SK-N-SH (cell line): Measurements from ENCODE around the gene RHBG. TPM values are rescaled to one million over a fixed set of nuclear protein-coding genes. Genes with fewer than 3 reads are reported as not detected.

Source experiments
- CTCF ChIA-PET: fragments of 300-600, 350-600 bp; formaldehyde crosslinking; extraction: SDS; loops from one replicate; lab custom pipeline; 2021; lab: Yijun Ruan, JAX
- POLR2A ChIA-PET: fragments of 350-600 bp; sonication (Branson Sonifier 250); formaldehyde crosslinking; extraction: SDS; loops from one replicate; lab custom pipeline; 2020; ENCODE audit warnings: antibody characterized with exemption, inconsistent platforms; lab: Yijun Ruan, JAX
- DNase-seq: peaks from one replicate; pipeline ENCODE4 v3.0.0; 2012
- H2AFZ ChIP-seq: fragments of 200-600 bp; sonication (generic); 2 replicates; pipeline ENCODE4 v1.8.1; 2016; ENCODE audit warnings: antibody characterized with exemption, mild to moderate bottlenecking, low read depth
- H3F3A ChIP-seq: fragments of 200-600 bp; sonication (generic); replicated peaks from 2 replicates; pipeline ENCODE3; 2016; ENCODE audit warnings: antibody characterized with exemption, mild to moderate bottlenecking; ENCODE audit not compliant: insufficient read depth
- H3K27ac ChIP-seq, 2 experiments: fragments of 200-500 bp in 1 of 2; fragments of 200-600 bp in 1 of 2; sonication (Bioruptor generic) in 1 of 2; sonication (generic), shearing (Covaris generic) in 1 of 2; 2 replicates each; pipeline versions ENCODE4 v1.5.1 to v1.6.1; 2014 to 2016; ENCODE audit warnings: low read depth in 2 of 2, inconsistent platforms in 1 of 2, low read length in 1 of 2, mild to moderate bottlenecking in 1 of 2, mixed read lengths in 1 of 2
- H3K27me3 ChIP-seq: fragments of 200-600 bp; sonication (generic), shearing (Covaris generic); 2 replicates; pipeline ENCODE4 v1.6.1; 2016; ENCODE audit warnings: mixed run types; ENCODE audit not compliant: insufficient read depth
- H3K36me3 ChIP-seq, 2 experiments: fragments of 200-500 bp in 1 of 2; fragments of 200-600 bp in 1 of 2; sonication (Bioruptor generic) in 1 of 2; sonication (generic) in 1 of 2; replicated peaks in 1 of 2; 2 replicates each; pipeline versions ENCODE3 to v1.5.1; 2014 to 2016; ENCODE audit warnings: low read length in 1 of 2, mild to moderate bottlenecking in 1 of 2; ENCODE audit not compliant: insufficient read depth in 2 of 2, control insufficient read depth in 1 of 2
- H3K4me1 ChIP-seq, 2 experiments: fragments of 200-500 bp in 1 of 2; fragments of 200-600 bp in 1 of 2; sonication (Bioruptor generic) in 1 of 2; sonication (generic), shearing (Covaris generic) in 1 of 2; 2 replicates each; pipeline versions ENCODE4 v1.5.1 to v1.6.1; 2014 to 2016; ENCODE audit warnings: low read depth in 1 of 2, low read length in 1 of 2, mixed run types in 1 of 2; ENCODE audit not compliant: insufficient read depth in 2 of 2, control insufficient read depth in 1 of 2
- H3K4me2 ChIP-seq: fragments of 200-600 bp; sonication (generic), shearing (Covaris generic); 2 replicates; pipeline ENCODE4 v1.6.1; 2017; ENCODE audit warnings: mixed run types
- H3K4me3 ChIP-seq, 2 experiments: fragments of 200-500 bp in 1 of 2; fragments of 200-600 bp in 1 of 2; sonication (Bioruptor generic) in 1 of 2; sonication (generic), shearing (Covaris generic) in 1 of 2; 2 replicates each; pipeline versions ENCODE4 v1.5.1 to v1.8.1; 2014 to 2016; ENCODE audit warnings: low read depth in 2 of 2, inconsistent platforms in 1 of 2, low read length in 1 of 2, mild to moderate bottlenecking in 1 of 2, mixed read lengths in 1 of 2, moderate library complexity in 1 of 2
- H3K79me2 ChIP-seq: fragments of 200-600 bp; sonication (generic); 2 replicates; pipeline ENCODE4 v1.8.1; 2017; ENCODE audit warnings: mild to moderate bottlenecking; ENCODE audit not compliant: insufficient read depth
- H3K9ac ChIP-seq: fragments of 200-600 bp; sonication (generic); 2 replicates; pipeline ENCODE4 v1.6.1; 2017; ENCODE audit warnings: mixed run types
- H3K9me2 ChIP-seq: fragments of 200-600 bp; sonication (generic); 2 replicates; pipeline ENCODE4 v1.6.1; 2017; ENCODE audit warnings: mixed run types
- H3K9me3 ChIP-seq: fragments of 200-600 bp; sonication (generic); 2 replicates; pipeline ENCODE4 v1.6.1; 2017; ENCODE audit warnings: mixed run types, mild to moderate bottlenecking, moderate library complexity
- H4K20me1 ChIP-seq: fragments of 200-600 bp; sonication (generic); 2 replicates; pipeline ENCODE4 v1.6.1; 2017; ENCODE audit warnings: mild to moderate bottlenecking, mixed run types; ENCODE audit not compliant: insufficient read depth
- CHD2 ChIP-seq: fragments of 150-350 bp; IDR thresholded peaks from 2 replicates; pipeline ENCODE4 v1.6.1; 2018; ENCODE audit warnings: low read length; ENCODE audit not compliant: partially characterized antibody
- EZH2phosphoT487 ChIP-seq: fragments of 200-600 bp; sonication (generic); IDR thresholded peaks from 2 replicates; pipeline ENCODE4 v1.6.1; 2017; ENCODE audit warnings: low read depth, mixed run types, mild to moderate bottlenecking, antibody characterized with exemption, moderate library complexity, borderline replicate concordance
- FOSL2 ChIP-seq: IDR thresholded peaks from 2 replicates; pipeline ENCODE4 v1.4.0; 2012; ENCODE audit warnings: low read depth, mild to moderate bottlenecking, moderate library complexity, borderline replicate concordance
- FOXJ3 ChIP-seq: sonication (generic); formaldehyde crosslinking; IDR thresholded peaks from 2 replicates; pipeline ENCODE4 v1.5.1; 2020; ENCODE audit warnings: mild to moderate bottlenecking, missing genetic modification reagents
- GATA2 ChIP-seq: sonication (generic); formaldehyde crosslinking; IDR thresholded peaks from 2 replicates; pipeline ENCODE4 v1.5.0; 2020; ENCODE audit warnings: mild to moderate bottlenecking, missing genetic modification reagents
- IRF3 ChIP-seq: fragments of 150-350 bp; IDR thresholded peaks from 2 replicates; pipeline ENCODE4 v1.6.1; 2016; ENCODE audit warnings: mild to moderate bottlenecking, low read depth, low read length
- MEF2A ChIP-seq: IDR thresholded peaks from 2 replicates; pipeline ENCODE4 v1.4.0; 2012; ENCODE audit warnings: low read depth, borderline replicate concordance
- MXI1 ChIP-seq: IDR thresholded peaks from 2 replicates; pipeline ENCODE4 v1.6.1; 2012; ENCODE audit warnings: mild to moderate bottlenecking, low read depth, low read length, improper control_type of control experiment
- NFIC ChIP-seq: IDR thresholded peaks from 2 replicates; pipeline ENCODE4 v1.4.0; 2012; ENCODE audit warnings: borderline replicate concordance
- POLR2AphosphoS5 ChIP-seq: IDR thresholded peaks from 2 replicates; pipeline ENCODE4 v1.6.1; 2012; ENCODE audit warnings: low read depth, low read length
- RAD21 ChIP-seq: IDR thresholded peaks from 2 replicates; pipeline ENCODE4 v1.6.1; 2012; ENCODE audit warnings: mild to moderate bottlenecking, low read length
- RCOR1 ChIP-seq: fragments of 150-350 bp; IDR thresholded peaks from 2 replicates; pipeline ENCODE4 v1.6.1; 2017; ENCODE audit warnings: antibody characterized with exemption, low read length
- RFX5 ChIP-seq: IDR thresholded peaks from 2 replicates; pipeline ENCODE4 v1.6.1; 2012; ENCODE audit warnings: mild to moderate bottlenecking, improper control_type of control experiment, low read length
- USF1 ChIP-seq: IDR thresholded peaks from 2 replicates; pipeline ENCODE4 v1.4.0; 2012; ENCODE audit warnings: low read depth, borderline replicate concordance
- ZBTB33 ChIP-seq: IDR thresholded peaks from 2 replicates; pipeline ENCODE4 v1.4.0; 2012; ENCODE audit warnings: low read depth, borderline replicate concordance
- WGBS: methylation state at CpG from one replicate; pipeline ENCODE4 v1.1.6; 2017; ENCODE audit warnings: low lambda C conversion rate; 5-methylcytosine and 5-hydroxymethylcytosine counted together
- polyA plus RNA-seq, 3 experiments: library from polyadenylated mRNA; depleted of rRNA; stranded (reverse); fragments of >200 nt; gene quantifications; 2 replicates each; pipeline ENCODE4 v1.2.3, GENCODE V29; 2012
- TF ChIP-seq, protein P1 (sequence below): fragments of 200-600 bp; sonication (generic); IDR thresholded peaks from 2 replicates; pipeline ENCODE4 v1.6.1; 2017; ENCODE audit warnings: antibody characterized with exemption, mild to moderate bottlenecking, moderate library complexity
- TF ChIP-seq, protein P2 (sequence below): fragments of 150-350 bp; IDR thresholded peaks from 2 replicates; pipeline ENCODE4 v1.6.1; 2017; ENCODE audit warnings: antibody characterized with exemption, low read length, low read depth, borderline replicate concordance

The RHBG gene
- polyA plus RNA-seq, 1 of the 3 experiments (the other 2 are of a cell fraction): 0.18 TPM

- POLR2A ChIA-PET: interaction anchor here (0.9 kb wide), 1 partner anchor 8 kb away, joined by 4 read pairs; no protein-coding TSS in a partner anchor
- WGBS: 61% methylated on average over 13 of the region's 13 CpGs
Observed at GRCh38 chr1:156429313-156430060, 60.5 kb downstream of the RHBG start.

GRCh38 chr1:156430303-156430702, 61.3 kb downstream of the RHBG start:
- no peak overlapping the region for H3K4me2 ChIP-seq
- H3K9me2 ChIP-seq: no peaks in the 10 kb centered on the region
- H3K27ac ChIP-seq: no peak overlapping the region
- CTCF ChIA-PET: interaction anchor here (0.9 to 29.5 kb wide), 6 partner anchors 9 to 196 kb away, joined by 3 to 412 read pairs (median 10); no protein-coding TSS in a partner anchor
- H3K36me3 ChIP-seq: no peaks in the 10 kb centered on the region
- H4K20me1 ChIP-seq: no peaks in the 10 kb centered on the region
- no peak overlapping the region for H3K9ac ChIP-seq
- no peak for DNase-seq
- H3F3A ChIP-seq: no peaks in the 10 kb centered on the region
- H3K27me3 ChIP-seq: peaks cover 78% of the 10 kb centered on the region
- no peaks in the 10 kb centered on the region; a peak in 1 of 4 replicates for H3K4me1 ChIP-seq
- TF ChIP-seq RAD21 (no peak), ZBTB33 (no peak), RCOR1 (no peak), GATA2 (no peak), USF1 (no peak), FOSL2 (no peak), POLR2AphosphoS5 (no peak), CHD2 (no peak), IRF3 (no peak), EZH2phosphoT487 (no peak), MEF2A (no peak), RFX5 (no peak)
- TF ChIP-seq, all 33 proteins: peak for 0
- no peaks in the 10 kb centered on the region for H3K79me2 ChIP-seq
- 45% methylated on average over 7 of the region's 7 CpGs for WGBS
- H3K9me3 ChIP-seq: no peaks in the 10 kb centered on the region
- POLR2A ChIA-PET: interaction anchor here (0.9 kb wide), 1 partner anchor 9 kb away, joined by 4 read pairs; no protein-coding TSS in a partner anchor
- no peak overlapping the region for H3K4me3 ChIP-seq
- H2AFZ ChIP-seq: no peak overlapping the region

More at GRCh38 chr1:156429313-156430060, 60.5 kb downstream of the RHBG start:
- Histone ChIP-seq H3K4me2 (no peak overlapping the region), H3K36me3 (no peaks in the 10 kb centered on the region), H3K9me2 (no peaks in the 10 kb centered on the region), H2AFZ (no peak overlapping the region), H3F3A (no peaks in the 10 kb centered on the region), H3K27ac (no peak overlapping the region), H3K4me3 (no peak overlapping the region), H3K9me3 (no peaks in the 10 kb centered on the region), H4K20me1 (no peaks in the 10 kb centered on the region), H3K27me3 (peaks cover 70% of the 10 kb centered on the region), H3K4me1 (no peaks in the 10 kb centered on the region; a peak in 1 of 4 replicates), H3K9ac (no peak overlapping the region), H3K79me2 (no peaks in the 10 kb centered on the region)
- DNase-seq: no peak
- CTCF ChIA-PET: interaction anchor here (0.9 to 29.5 kb wide), 7 partner anchors 8 to 197 kb away, joined by 3 to 412 read pairs (median 5); no protein-coding TSS in a partner anchor
- TF ChIP-seq FOXJ3 (CRISPR knock-in tag): no peak
- no peak for TF ChIP-seq MXI1
- TF ChIP-seq, protein P1, sequence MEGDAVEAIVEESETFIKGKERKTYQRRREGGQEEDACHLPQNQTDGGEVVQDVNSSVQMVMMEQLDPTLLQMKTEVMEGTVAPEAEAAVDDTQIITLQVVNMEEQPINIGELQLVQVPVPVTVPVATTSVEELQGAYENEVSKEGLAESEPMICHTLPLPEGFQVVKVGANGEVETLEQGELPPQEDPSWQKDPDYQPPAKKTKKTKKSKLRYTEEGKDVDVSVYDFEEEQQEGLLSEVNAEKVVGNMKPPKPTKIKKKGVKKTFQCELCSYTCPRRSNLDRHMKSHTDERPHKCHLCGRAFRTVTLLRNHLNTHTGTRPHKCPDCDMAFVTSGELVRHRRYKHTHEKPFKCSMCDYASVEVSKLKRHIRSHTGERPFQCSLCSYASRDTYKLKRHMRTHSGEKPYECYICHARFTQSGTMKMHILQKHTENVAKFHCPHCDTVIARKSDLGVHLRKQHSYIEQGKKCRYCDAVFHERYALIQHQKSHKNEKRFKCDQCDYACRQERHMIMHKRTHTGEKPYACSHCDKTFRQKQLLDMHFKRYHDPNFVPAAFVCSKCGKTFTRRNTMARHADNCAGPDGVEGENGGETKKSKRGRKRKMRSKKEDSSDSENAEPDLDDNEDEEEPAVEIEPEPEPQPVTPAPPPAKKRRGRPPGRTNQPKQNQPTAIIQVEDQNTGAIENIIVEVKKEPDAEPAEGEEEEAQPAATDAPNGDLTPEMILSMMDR: no peak
- TF ChIP-seq, protein P2, sequence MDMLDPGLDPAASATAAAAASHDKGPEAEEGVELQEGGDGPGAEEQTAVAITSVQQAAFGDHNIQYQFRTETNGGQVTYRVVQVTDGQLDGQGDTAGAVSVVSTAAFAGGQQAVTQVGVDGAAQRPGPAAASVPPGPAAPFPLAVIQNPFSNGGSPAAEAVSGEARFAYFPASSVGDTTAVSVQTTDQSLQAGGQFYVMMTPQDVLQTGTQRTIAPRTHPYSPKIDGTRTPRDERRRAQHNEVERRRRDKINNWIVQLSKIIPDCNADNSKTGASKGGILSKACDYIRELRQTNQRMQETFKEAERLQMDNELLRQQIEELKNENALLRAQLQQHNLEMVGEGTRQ: no peak
- no peak for TF ChIP-seq NFIC
